Measurements from ENCODE around the gene HAUS8.

Gene HAUS8

GRCh38 chr19:17075864-17076542 lies 751 bp upstream of the HAUS8 start:
- peak in 1 of 2 donors; percentile 12 for DNase-seq (ENCODE audit: low read depth in 2 of 2)

- DNase-seq (ENCODE audit: low read depth in 2 of 2), result no peak
Measured at GRCh38 chr19:17074634-17075034, 618 bp downstream of the HAUS8 start.

- no peak for DNase-seq (ENCODE audit: low read depth in 2 of 2)
Measured at GRCh38 chr19:17073869-17074633, 1.2 kb downstream of the HAUS8 start.

DNA sequence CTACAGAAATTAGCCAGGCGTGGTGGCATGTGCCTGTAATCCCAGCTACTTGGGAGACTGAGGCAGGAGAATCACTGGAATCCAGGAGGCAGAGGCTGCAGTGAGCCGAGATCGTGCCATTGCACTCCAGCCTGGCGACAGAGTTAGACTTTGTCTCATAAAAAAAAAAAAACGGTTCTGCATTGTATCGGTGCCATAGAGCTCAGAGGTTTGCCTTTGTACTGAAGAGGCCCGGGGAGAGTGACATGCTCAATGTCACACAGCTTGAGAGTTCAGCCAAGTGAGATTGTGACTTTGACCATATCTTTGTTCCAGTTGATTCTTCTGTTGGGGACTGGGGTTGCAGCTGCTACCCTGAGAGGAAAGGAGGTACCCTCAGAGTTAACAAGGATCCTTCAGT lies 4.3 kb downstream of the HAUS8 start:
- DNase-seq (ENCODE audit: low read depth in 2 of 2), result no peak

GRCh38 chr19:17070421-17070820 lies 4.8 kb downstream of the HAUS8 start:
- no peak for DNase-seq (ENCODE audit: low read depth in 2 of 2)

GRCh38 chr19:17069193-17069592 lies 6.1 kb downstream of the HAUS8 start:
- DNase-seq (ENCODE audit: low read depth in 2 of 2), result no peak

DNA sequence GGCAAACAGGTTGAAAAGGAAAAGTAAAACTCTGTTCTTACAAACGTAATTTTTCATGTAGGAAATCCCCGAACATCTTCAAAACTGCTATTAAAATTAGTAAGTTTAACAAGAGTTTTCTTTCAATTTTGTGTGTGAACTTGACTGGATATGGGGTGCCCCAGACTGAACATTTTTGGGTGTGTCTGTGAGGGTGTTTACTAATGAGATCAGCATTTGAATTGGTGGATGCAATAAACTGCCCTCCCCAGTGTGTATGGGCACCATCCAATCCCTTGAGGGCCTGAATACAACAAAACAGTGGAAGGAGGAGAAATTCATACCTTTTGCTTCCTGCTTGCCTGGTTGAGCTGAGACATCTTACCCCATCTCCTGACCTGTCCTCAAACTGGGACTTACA lies 11.8 kb downstream of the HAUS8 start:
- no peak for DNase-seq (ENCODE audit: low read depth in 2 of 2)

- DNase-seq (ENCODE audit: low read depth in 2 of 2), result no peak
Measured at GRCh38 chr19:17061691-17062090, 13.6 kb downstream of the HAUS8 start.

DNA sequence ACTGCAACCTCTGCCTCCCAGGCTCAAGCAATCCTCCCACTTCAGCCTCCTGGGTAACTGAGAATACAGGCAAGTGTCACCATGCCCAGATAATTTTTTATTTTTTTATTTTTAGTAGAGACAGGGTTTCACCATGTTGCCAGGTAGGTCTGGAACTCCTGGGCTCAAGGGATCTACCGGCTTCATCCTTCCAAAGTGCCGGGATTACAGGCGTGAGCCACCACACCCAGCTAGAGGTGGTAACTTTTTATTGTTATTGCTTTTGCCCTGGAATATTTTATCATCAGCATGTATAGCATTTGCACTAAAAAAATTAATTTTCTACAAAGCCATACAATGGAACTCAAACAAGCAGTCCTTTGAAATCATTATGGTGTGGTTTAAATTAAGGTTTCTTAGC lies 14.0 kb downstream of the HAUS8 start:
- no peak for DNase-seq (ENCODE audit: low read depth in 2 of 2)

DNA sequence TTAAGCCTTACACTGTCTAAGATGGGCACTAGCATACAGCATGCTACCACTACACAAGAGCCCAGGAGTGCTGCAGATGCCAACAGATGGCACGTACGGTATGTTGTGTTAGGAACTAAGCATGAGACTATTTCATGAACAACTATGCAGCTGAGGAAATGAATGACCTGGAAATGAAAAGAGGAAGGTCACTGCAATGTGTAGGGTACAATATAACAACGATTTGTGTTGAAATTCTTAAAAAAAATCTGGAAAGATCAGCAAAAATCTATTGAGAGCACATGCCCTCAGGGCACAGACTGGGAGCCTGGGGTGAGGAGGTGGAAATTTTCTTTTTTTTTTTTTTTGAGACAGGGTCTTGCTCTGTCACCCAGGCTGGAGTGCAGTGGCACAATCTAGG lies 14.4 kb downstream of the HAUS8 start:
- no peak for DNase-seq (ENCODE audit: low read depth in 2 of 2)

- DNase-seq (ENCODE audit: low read depth in 2 of 2), result no peak
Measured at GRCh38 chr19:17058236-17058635, 17.0 kb downstream of the HAUS8 start.

GRCh38 chr19:17055636-17056035 lies 19.6 kb downstream of the HAUS8 start:
- no peak for DNase-seq (ENCODE audit: low read depth in 2 of 2)

DNA sequence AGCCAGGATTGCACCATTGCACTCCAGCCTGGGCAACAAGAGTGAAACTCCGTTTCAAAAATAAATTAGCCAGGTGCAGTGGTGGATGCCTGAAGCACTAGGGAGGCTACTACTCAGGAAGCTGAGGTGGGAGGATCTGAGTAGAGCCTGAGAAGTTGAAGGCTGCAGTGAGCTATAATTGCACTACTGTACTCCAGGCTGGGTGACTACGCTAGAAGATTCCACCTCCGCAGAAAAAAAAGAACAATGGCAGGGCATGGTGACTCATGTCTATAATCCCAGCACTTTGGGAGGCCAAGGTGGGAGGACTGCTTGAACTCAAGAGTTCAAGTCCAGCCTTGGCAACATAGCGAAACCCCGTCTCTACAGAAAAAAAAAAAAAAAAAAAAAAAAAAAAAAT lies 20.5 kb downstream of the HAUS8 start:
- DNase-seq (ENCODE audit: low read depth in 2 of 2), result no peak

DNA sequence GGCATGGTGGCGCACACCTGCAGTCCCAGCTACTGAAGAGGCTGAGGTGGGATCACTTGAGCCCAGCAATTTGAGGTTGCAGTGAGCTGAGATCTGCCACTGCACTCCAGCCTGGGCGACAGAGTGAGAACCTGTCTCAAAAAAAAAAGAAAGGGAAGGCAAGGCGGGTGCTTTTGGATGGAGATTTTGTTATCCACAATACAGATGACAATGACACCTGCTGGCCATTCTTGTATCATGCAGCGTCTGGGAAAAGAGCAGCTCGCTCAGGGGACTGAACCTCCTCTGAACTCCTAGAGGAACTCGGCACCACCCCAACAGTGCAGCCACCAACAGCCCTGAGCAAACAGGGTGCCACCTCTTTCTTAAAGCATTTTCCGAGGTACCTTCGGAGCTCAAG lies 22.8 kb downstream of the HAUS8 start:
- no peak for DNase-seq (ENCODE audit: low read depth in 2 of 2)

- DNase-seq (ENCODE audit: low read depth in 2 of 2), result no peak
Measured at GRCh38 chr19:17049711-17050280, 25.5 kb downstream of the HAUS8 start.

GRCh38 chr19:17048885-17049453 lies 26.3 kb downstream of the HAUS8 start:
- DNase-seq (ENCODE audit: low read depth in 2 of 2), result no peak

DNA sequence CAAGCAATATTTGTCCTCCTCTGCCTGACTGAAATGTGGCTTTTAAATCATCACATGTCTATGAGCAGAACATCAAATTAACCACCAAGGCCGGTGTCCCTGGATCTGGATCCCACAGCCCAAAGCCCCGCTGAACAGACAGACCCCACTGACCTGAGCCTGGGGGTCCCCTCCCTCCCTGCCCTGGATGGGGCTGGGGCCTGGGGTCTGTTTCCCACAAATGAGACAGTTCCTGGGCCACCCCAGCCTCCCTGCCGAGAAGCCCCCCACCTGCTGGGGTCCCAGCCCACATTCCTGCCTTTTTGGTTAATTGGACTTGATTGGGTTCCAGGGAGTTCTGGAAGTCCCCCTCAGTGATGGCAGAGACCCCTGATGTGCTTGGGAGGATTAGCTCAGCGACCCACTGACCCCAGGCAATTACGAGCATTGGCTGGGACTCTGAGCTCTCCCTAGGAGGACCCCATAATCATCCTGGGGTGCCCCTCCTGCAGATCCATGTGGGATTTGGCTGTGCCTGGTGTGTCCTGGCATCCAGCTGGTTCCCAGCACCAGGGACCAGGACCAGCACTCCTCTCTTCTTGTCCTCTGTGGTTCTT lies 29.2 kb downstream of the HAUS8 start:
- DNase-seq (ENCODE audit: low read depth in 2 of 2), result no peak

DNA sequence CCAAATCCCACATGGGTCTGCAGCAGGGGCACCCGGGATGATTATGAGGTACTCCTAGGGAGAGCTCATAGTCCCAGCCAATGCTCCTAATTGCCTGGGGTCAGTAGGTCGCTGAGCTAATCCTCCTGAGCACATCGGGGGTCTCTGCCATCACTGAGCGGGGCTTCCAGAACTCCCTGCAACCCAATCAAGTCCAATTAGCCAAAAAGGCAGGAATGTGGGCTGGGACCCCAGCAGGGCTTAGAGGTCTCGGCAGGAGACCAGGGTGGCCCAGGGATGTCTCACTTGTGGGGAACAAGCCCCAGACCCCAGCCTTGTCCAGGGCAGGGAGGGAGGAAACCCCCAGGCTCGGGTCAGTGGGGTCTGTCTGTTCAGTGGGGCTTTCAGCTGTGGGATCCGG lies 31.5 kb downstream of the HAUS8 start:
- DNase-seq (ENCODE audit: low read depth in 2 of 2), result no peak

- no peak for DNase-seq (ENCODE audit: low read depth in 2 of 2)
Measured at GRCh38 chr19:17041976-17042375, 33.3 kb downstream of the HAUS8 start.

DNA sequence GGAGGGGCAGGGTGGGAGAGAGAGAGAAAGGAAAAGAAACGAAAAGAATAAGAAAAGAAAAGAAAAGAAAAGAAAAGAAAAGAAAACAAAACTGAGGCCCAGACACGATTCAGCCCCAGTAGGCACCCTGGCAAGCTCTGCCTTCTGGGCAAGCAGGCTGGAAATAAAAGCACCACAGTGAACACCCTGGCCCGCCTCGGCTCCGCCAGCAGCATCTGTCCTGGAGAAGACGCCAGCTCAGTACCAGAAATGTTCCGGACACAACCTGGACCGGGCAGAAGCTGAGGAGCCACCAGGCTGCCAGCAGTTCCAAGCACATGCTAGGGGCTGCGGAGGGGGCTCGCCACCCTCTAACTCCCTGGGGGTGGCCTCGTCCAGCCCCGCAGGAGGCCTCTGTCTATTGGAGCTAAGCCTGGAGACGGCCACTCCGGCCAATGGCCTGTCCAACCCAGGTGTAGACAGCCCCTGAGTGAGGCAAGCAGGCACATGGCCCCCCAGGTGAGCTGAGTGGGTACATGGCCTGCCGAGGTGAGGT lies 37.2 kb downstream of the HAUS8 start:
- no peak for DNase-seq (ENCODE audit: low read depth in 2 of 2)

DNA sequence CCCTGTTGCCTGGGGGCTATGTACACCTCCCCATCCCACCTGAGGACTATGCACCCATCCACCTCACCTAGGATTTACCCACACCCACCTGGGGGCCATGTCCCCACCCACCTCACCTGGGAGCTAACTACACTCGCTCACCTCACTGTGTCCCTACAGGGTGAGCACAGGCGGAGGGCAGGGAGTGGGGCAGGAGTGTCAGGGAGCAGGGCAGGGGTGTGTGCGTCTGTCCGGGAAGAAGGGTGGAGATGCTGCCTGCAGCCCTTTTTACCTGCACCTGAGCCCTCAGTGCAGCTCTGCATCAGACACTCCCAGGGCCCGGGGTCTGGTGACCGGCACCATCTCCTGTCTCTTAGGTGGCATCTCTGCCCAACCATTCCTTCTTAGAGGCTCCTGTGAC lies 38.1 kb downstream of the HAUS8 start:
- DNase-seq (ENCODE audit: low read depth in 2 of 2), result no peak

DNA sequence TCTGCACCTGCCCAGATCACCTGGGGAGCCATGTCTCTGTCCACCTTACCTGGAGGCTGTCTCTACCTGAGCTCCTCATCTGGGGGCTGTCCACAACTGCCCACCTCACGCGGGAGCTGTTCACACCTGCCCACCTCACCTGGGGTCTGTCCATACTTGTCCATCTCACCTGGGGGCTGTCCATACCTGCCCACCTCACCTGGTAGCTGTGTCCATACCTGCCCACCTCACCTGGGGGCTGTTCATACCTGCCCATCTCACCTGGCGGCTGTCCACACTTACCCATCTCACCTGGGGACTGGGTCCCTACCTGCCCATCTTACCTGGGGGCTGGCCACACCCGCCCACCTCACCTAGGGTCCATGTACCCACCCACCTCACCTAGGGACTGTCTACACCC lies 38.6 kb downstream of the HAUS8 start:
- DNase-seq (ENCODE audit: low read depth in 2 of 2), result no peak

Data from stimulated activated CD4-positive, alpha-beta T cell treated with anti-CD3 and anti-CD28 coated beads, Interleukin-1b, Interleukin-23, amount 100 ng/mL, for 1 hour (primary cell).